Neuron (in vitro differentiated cells): ENCODE results near the gene RGS9.
"Not testable (repeated sequence)": the region's sequence is repeated elsewhere in the genome, so short reads cannot be mapped to it uniquely, and the experiment has no call there.

ENCODE experiments used
- H2AFZ ChIP-seq: one replicate; pipeline ENCODE4 v1.6.1; 2013; ENCODE audit warnings: low read depth, mild to moderate bottlenecking, inconsistent platforms, low read length, moderate library complexity
- H3K27me3 ChIP-seq: one replicate; pipeline ENCODE4 v1.6.1; 2013; ENCODE audit warnings: low read length; ENCODE audit not compliant: insufficient read depth
- H3K36me3 ChIP-seq: one replicate; pipeline ENCODE4 v1.6.1; 2013; ENCODE audit warnings: low read length; ENCODE audit not compliant: insufficient read depth
- H3K4me1 ChIP-seq: one replicate; pipeline ENCODE4 v1.6.1; 2013; ENCODE audit warnings: low read length; ENCODE audit not compliant: insufficient read depth
- H3K4me3 ChIP-seq: 2 replicates; pipeline ENCODE4 v1.5.1; 2013; ENCODE audit warnings: mild to moderate bottlenecking, low read length, moderate library complexity
- H3K9me3 ChIP-seq: one replicate; pipeline ENCODE4 v1.6.1; 2013; ENCODE audit warnings: low read length

Gene RGS9

DNA sequence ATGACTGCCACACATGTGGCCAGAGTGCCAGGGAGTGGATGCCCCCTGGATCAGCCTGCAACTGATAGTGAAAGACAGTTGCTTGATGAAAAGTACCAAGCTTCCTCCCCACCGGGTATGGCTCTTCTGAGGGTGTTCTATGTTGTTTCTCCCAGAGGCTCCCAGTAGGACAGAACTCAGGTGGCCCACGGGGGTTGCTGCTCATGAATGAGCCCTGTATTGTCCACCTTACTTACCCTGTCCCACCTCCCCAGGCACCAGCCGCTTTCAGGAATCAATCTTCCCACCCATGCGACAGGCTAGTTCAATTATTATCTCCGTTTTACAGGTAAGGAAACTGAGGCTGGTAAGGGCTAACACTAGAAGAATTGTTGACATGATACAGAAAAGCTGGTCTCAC is 34.9 kb upstream of the RGS9 start:
- no peaks in the 10 kb centered on the region for H3K36me3 ChIP-seq
- H2AFZ ChIP-seq = no peak overlapping the region
- peaks cover 16% of the 10 kb centered on the region for H3K4me1 ChIP-seq
- H3K9me3 ChIP-seq = no peaks in the 10 kb centered on the region
- H3K27me3 ChIP-seq = no peaks in the 10 kb centered on the region
- H3K4me3 ChIP-seq = no peak overlapping the region

DNA sequence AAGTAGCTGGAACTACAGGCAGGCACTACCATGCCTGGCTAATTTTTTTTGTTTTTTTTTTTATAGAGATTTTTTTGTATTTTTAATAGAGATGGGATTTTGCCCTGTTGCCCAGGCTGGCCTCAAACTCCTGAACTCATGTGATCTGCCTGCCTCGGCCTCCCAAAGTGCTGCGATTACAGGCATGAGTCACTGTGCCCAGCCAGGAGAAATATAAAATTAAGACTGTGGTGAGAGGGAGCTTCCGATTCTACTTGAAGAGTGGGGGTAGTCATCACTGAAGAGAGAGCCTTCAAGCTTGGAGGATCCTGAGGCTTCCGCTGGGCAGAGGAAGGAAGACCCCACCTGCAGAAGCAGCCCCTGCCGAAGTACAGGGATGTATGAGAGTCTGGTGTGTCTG is 34.4 kb upstream of the RGS9 start:
- no peaks in the 10 kb centered on the region for H3K36me3 ChIP-seq
- no peaks in the 10 kb centered on the region for H3K27me3 ChIP-seq
- H3K9me3 ChIP-seq = no peaks in the 10 kb centered on the region
- H3K4me3 ChIP-seq = no peak overlapping the region
- no peak overlapping the region for H2AFZ ChIP-seq
- H3K4me1 ChIP-seq = peaks cover 16% of the 10 kb centered on the region

DNA sequence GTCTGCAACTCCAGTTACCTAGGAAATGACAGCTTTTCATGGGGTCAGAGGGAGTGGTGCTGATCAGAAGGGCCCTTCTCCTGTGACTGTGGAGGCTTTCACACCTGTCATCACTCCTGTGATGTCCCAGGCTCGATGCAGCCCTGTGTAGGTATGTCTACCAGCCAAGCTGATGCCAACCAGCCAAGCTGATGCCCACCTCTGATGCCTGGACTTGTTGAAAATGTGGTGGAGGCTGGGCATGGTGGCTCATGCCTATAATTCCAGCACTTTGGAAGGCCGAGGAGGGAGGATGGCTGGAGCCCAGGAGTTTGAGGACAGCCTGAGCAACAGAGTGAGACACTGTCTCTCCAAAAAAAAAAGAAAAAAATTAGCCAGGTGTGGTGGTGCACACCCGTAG is 33.7 kb upstream of the RGS9 start:
- Histone ChIP-seq H3K27me3 (no peaks in the 10 kb centered on the region), H3K36me3 (no peaks in the 10 kb centered on the region), H2AFZ (no peak overlapping the region), H3K4me1 (peaks cover 16% of the 10 kb centered on the region), H3K4me3 (no peak overlapping the region), H3K9me3 (no peaks in the 10 kb centered on the region)

DNA sequence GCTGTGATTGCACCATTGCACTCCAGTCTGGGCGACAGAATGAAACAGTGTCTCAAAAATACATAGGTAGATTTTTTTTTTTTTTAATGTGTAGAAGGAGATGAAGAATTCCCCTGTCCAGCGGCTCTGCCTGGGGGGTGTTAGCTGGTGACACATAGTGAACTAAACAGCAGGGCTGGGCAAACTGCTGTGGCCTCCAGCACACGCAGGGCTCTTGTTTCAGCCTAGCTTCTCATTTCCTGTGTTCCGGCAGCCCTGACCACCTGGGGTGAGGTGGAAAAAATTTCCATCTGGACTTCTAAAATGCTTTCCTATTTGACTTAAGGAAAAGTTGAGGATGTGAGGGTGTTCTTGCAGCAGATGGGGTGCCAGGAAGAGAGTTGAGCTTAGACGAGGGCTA is 33.3 kb upstream of the RGS9 start:
- Histone ChIP-seq H3K9me3 (no peaks in the 10 kb centered on the region), H3K36me3 (no peaks in the 10 kb centered on the region), H3K4me1 (peaks cover 16% of the 10 kb centered on the region), H2AFZ (no peak overlapping the region), H3K4me3 (no peak overlapping the region), H3K27me3 (no peaks in the 10 kb centered on the region)

DNA sequence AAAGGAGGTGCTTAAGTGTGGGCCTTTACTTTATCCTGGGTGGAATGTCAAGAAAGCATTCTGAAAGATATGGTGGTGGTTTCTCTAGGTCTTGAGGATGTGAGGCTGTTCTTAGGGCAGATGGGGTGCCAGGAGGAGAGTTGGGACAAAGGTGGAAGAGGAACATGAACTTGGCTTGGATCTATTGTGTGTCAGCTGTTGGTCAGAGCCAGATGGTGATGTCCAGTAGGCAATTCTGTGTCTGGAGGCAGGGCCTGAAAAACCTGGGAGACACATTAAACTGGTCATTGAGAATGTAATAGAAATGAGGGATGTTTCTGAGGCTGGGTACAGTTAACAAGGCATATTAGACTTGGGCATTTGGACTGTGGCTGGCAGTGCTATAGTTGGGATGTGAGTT is 32.6 kb upstream of the RGS9 start:
- Histone ChIP-seq H3K36me3 (no peaks in the 10 kb centered on the region), H3K4me3 (no peak overlapping the region), H2AFZ (no peak overlapping the region), H3K27me3 (no peaks in the 10 kb centered on the region), H3K9me3 (no peaks in the 10 kb centered on the region), H3K4me1 (peaks cover 16% of the 10 kb centered on the region)

DNA sequence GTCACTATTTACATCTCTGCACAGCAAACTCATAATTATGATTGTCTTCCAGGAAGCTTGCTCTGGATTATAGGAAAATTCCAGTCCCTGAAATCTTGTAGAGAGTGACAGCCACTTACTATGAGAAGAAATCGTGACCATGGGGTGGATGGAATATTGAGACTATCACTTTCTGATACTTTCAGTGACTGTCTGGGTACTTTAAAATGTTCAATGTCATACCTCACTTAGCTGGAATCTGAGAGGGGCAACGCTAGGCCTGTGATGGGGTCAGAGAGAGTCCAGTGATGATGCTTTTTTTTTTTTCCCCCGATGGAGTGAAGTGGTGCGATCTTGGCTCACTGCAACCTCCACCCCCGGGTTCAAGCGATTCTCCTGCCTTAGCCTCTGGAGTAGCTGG is 32.2 kb upstream of the RGS9 start:
- H3K27me3 ChIP-seq = no peaks in the 10 kb centered on the region
- peaks cover 16% of the 10 kb centered on the region for H3K4me1 ChIP-seq
- no peaks in the 10 kb centered on the region for H3K36me3 ChIP-seq
- no peaks in the 10 kb centered on the region for H3K9me3 ChIP-seq
- no peak overlapping the region for H2AFZ ChIP-seq
- H3K4me3 ChIP-seq = no peak overlapping the region

DNA sequence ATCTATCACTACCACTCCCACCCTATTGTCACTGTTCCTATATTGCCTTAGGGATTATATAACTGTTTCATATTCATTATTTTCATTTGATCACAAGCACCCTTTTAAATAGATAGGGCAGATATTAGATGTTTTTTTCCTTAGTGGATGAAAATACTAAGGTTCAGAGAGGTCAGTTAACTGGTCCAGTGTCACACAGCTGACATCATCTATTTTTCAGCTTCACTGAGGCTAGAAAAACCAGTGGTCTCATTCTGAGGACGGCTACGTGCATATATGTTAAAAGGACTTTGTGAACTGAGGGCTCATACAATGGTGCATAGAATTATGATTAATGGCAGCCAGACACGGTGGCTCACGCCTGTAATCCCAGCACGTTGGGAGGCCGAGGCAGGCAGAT is 29.0 kb upstream of the RGS9 start:
- Histone ChIP-seq H3K4me3 (no peak overlapping the region), H2AFZ (no peak overlapping the region), H3K4me1 (peaks cover 16% of the 10 kb centered on the region), H3K27me3 (no peaks in the 10 kb centered on the region), H3K36me3 (no peaks in the 10 kb centered on the region), H3K9me3 (no peaks in the 10 kb centered on the region)

DNA sequence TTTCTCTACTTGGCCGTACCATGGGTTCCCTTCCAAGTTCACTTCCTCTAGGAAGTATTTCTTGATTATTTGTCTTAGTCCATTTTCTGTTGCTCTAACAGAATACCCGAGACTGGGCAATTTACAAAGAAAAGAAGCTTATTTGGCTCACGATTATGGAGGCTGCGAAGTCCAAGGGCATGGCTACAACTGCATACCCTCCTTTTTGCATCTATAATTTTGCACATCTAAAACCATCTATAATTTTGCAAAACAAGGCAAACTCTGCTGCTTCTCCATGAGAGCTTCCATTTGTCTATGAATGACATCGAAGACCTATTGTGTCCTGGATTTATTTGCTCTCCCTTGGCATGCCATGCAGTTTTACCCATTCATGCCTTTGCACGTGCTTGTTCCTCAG is 27.6 kb upstream of the RGS9 start:
- H3K9me3 ChIP-seq = no peaks in the 10 kb centered on the region
- H3K27me3 ChIP-seq = no peaks in the 10 kb centered on the region
- H3K36me3 ChIP-seq = no peaks in the 10 kb centered on the region
- H2AFZ ChIP-seq = no peak overlapping the region
- H3K4me1 ChIP-seq = peaks cover 16% of the 10 kb centered on the region
- no peak overlapping the region for H3K4me3 ChIP-seq

DNA sequence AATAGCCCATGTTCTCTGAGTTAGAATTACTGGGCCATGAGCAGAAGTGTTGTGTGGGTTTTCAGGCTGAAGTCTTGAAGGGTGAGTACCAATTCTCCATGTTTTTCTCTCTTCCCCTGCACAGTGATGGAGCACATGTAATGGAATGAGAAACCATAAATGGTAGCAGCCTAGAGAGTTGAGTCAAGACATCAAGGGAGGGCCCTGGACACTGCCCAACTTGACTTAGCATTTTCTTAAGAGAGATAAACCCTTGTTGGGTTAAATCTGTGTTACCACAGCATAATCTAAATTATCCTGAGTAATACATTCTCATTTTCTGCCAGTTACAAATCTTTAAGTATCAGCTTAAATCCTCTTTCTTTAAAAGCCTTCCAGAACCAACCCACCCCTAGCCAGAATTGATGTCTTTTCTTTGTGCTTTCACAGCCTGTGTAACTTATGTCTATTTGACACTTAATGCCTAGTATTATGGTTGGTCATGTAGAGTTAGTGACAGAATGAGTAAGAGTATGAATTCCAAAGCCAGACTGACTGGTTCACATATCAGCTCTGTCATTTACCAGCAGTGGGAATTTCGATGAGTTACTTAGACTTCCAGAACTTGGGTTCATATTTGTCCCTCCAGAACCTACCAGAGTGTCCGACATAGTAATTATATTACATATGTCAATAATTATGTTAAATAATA is 27.0 kb upstream of the RGS9 start:
- H3K4me1 ChIP-seq = peaks cover 16% of the 10 kb centered on the region
- H3K4me3 ChIP-seq = no peak overlapping the region
- no peak overlapping the region for H2AFZ ChIP-seq
- H3K9me3 ChIP-seq = no peaks in the 10 kb centered on the region
- no peaks in the 10 kb centered on the region for H3K27me3 ChIP-seq
- no peaks in the 10 kb centered on the region for H3K36me3 ChIP-seq

DNA sequence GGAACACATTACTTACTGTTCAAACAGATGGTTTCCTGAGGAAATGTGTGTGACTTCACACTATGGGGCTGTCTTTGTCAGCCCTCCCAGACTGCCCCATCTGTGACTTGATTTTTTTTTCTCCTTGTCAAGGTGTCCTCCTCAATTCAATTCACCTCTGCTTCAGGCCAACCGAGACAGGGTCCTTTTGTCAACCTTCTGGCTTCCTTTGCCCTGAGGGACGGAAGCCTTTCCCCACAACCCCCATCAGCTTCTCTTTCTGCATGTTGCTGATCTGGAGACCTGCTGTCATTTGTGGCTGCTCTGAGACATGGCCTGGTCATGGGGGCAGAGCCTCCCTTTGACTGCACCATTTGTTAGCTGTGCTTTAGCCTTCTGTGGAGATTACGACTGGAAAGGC is 21.3 kb upstream of the RGS9 start:
- H3K4me1 ChIP-seq = no peaks in the 10 kb centered on the region
- H3K4me3 ChIP-seq = no peak overlapping the region
- no peaks in the 10 kb centered on the region for H3K27me3 ChIP-seq

DNA sequence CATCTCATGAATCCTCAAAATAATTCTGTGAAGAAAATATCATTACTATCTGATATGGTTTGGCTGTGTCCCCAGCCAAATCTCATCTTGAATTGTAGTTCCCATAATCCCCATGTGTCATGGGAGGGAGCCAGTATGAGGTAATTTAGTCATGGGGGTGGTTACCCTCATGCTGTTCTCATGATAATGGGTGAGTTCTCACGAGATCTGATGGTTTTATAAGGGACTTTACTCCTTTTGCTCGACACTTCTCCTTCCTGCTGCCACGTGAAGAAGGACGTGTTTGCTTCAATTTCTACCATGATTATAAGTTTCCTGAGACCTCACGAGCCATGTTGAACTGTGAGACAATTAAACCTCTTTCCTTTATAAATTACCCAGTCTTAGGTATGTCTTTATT is 20.7 kb upstream of the RGS9 start:
- not testable (repeated sequence) for H3K36me3 ChIP-seq, H3K27me3 ChIP-seq, H3K4me3 ChIP-seq, H3K4me1 ChIP-seq, H3K9me3 ChIP-seq, H2AFZ ChIP-seq

More for the DNA sequence above, 21.3 kb upstream of the RGS9 start:
- H3K36me3 ChIP-seq = no peaks in the 10 kb centered on the region
- H2AFZ ChIP-seq = no peak overlapping the region
- no peaks in the 10 kb centered on the region for H3K9me3 ChIP-seq

DNA sequence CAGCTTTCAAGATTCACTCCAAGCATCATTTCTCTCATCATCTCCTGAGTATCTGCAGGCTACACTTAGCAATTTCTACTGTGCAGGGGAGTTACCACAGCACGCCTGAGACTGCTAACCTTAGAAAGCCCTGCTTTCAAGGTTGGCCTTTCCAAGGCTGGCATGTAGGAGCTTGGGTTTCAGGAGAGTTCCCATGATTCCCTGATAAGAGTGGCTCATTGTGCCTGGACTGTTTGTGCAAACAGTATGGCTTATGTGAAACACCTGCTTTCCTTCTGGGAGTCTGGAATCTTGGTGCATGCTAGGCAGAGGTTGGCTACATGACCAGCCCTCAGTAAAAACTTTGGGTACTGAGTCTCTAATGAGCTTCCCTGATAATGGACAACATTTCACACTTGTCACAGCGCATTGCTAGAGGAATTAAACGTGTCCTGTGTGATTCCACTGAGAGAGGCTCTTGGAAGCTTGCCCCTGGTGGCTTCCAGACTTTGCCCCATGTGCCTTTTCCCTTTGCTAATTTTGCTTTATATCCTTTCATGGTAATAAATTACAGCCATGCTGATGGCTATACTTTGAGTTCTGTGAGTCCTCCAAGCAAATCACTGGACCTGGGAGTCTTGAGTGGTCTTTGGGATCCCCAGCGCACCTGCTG is 19.7 kb upstream of the RGS9 start:
- Histone ChIP-seq H3K4me1 (peaks cover 2% of the 10 kb centered on the region), H2AFZ (no peak overlapping the region), H3K36me3 (no peaks in the 10 kb centered on the region), H3K4me3 (no peak overlapping the region), H3K27me3 (no peaks in the 10 kb centered on the region), H3K9me3 (no peaks in the 10 kb centered on the region)

DNA sequence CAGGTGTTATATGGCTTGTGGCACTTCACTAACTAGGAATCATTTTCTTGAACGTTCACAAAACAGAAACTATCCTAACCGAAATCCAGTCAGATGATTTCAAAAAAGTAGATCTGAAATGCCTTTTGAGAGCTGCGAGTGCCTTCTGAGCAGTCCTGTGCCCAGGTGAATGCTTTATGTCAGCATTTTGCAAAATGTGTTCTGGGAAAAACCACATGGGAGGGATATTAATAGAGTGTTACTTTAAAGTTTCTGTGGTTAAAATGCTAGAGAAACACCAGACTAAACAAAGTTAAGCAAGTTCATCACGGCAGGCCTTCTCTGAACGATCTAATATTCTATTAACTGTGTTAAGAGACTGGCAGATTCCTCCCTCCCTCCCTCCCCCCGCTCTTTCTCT is 15.8 kb upstream of the RGS9 start:
- Histone ChIP-seq H3K9me3 (no peaks in the 10 kb centered on the region), H3K36me3 (no peaks in the 10 kb centered on the region), H3K4me3 (no peak overlapping the region), H3K27me3 (no peaks in the 10 kb centered on the region), H2AFZ (no peak overlapping the region), H3K4me1 (peaks cover 6% of the 10 kb centered on the region)
